Suprapubic skin (tissue), 4 donors: ENCODE data around the gene RGS7.

Experiments
- EP300 ChIP-seq: sonication (generic); formaldehyde crosslinking; IDR thresholded peaks from one replicate; pipeline ENCODE4 v1.6.1; 2017; ENCODE audit warnings: antibody characterized with exemption
- POLR2A ChIP-seq, 2 donors: fragments of 450-650 bp; IDR thresholded peaks; one replicate each; pipeline ENCODE4 v1.6.1; 2017; ENCODE audit warnings: antibody characterized with exemption in 2 of 2, mild to moderate bottlenecking in 2 of 2, moderate library complexity in 2 of 2
- POLR2AphosphoS5 ChIP-seq, 3 donors: sonication (generic); formaldehyde crosslinking; IDR thresholded peaks; one replicate each; pipeline ENCODE4 v1.6.1; 2017; ENCODE audit warnings: antibody characterized with exemption in 3 of 3
- TF ChIP-seq, protein P1 (sequence below), 2 donors: fragments of 200-600 bp in 1 of 2; fragments of 450-650 bp in 1 of 2; sonication (generic) in 1 of 2; IDR thresholded peaks; one replicate each; pipeline ENCODE4 v1.5.1; 2016 to 2019; ENCODE audit warnings: antibody characterized with exemption in 2 of 2, mild to moderate bottlenecking in 1 of 2, moderate library complexity in 1 of 2

DNA sequence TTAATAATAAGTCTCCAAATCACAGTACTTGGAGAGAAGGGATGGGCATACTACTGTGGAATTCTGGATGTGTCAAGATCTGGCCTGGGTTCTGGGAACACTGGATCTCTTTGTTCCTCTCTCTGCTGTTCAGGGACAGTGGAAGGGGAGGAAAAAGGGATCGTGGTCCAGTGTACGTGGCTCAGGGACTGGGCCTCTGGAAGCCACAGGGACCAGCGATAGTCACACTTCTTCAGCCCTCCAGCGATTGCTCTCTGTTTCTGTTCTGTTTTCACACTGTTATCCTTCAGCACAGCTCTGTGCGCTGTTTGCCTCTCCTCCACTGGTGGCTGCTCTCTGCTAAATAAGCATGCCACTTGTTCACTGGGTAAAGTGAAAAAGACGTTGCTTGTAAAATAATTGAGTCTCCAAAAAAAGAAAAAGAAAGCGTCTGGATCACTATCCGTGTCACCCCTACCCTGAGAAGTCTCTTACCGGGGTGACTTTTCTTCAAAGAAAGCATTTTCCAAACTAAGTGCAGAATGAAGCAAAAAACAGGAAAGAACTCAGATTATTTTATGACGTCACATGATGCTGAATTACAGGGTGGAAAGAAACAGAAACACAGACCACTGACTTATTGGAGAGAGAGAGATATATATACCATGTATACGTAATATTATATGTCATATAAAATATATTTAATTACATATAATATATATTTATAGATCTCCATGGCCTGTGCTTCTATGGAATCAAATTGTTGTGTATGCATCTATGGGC lies 279.4 kb downstream of the RGS7 start:
- TF ChIP-seq, protein P1, sequence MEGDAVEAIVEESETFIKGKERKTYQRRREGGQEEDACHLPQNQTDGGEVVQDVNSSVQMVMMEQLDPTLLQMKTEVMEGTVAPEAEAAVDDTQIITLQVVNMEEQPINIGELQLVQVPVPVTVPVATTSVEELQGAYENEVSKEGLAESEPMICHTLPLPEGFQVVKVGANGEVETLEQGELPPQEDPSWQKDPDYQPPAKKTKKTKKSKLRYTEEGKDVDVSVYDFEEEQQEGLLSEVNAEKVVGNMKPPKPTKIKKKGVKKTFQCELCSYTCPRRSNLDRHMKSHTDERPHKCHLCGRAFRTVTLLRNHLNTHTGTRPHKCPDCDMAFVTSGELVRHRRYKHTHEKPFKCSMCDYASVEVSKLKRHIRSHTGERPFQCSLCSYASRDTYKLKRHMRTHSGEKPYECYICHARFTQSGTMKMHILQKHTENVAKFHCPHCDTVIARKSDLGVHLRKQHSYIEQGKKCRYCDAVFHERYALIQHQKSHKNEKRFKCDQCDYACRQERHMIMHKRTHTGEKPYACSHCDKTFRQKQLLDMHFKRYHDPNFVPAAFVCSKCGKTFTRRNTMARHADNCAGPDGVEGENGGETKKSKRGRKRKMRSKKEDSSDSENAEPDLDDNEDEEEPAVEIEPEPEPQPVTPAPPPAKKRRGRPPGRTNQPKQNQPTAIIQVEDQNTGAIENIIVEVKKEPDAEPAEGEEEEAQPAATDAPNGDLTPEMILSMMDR (IDR thresholded peaks at IDR 0.05): no peak
- TF ChIP-seq POLR2A (IDR thresholded peaks at IDR 0.05) (no peak), POLR2AphosphoS5 (IDR thresholded peaks at IDR 0.05) (no peak), EP300 (no peak)
